HEK293T (cell line): ENCODE measurements around the gene TFEB.

Experiments
- ARNT ChIP-seq: fragments of 450-650 bp; IDR thresholded peaks from 2 replicates; pipeline ENCODE4 v1.6.1; 2017; ENCODE audit warnings: mild to moderate bottlenecking
- ELF4 ChIP-seq: fragments of 450-650 bp; IDR thresholded peaks from 2 replicates; pipeline ENCODE4 v1.6.1; 2017; ENCODE audit warnings: antibody characterized with exemption
- FOXM1 ChIP-seq: fragments of 450-650 bp; IDR thresholded peaks from 2 replicates; pipeline ENCODE4 v1.6.1; 2017; ENCODE audit warnings: mild to moderate bottlenecking, borderline replicate concordance
- SUZ12 ChIP-seq: fragments of 450-650 bp; IDR thresholded peaks from 2 replicates; pipeline ENCODE4 v1.6.1; 2016; ENCODE audit warnings: mild to moderate bottlenecking

GRCh38 chr6:41671376-41671775 is 64.0 kb downstream of the TFEB start:
- no peak for TF ChIP-seq ARNT
- no peak for TF ChIP-seq ELF4
- no peak for TF ChIP-seq FOXM1
- TF ChIP-seq SUZ12, result no peak
